HG03066 (cell line): ENCODE measurements around the gene EVX1.

Experiments used
- ATAC-seq: cut with Tn5 transposase; IDR thresholded peaks from one replicate; pipeline ENCODE4 v1.9.1; 2021; ENCODE audit warnings: low read depth; ENCODE audit not compliant: unreplicated experiment

The EVX1 gene

GRCh38 chr7:27248427-27248806, 5.8 kb downstream of the EVX1 start:
- ATAC-seq: no peak

- no peak for ATAC-seq
Measured at GRCh38 chr7:27248911-27249723, 6.5 kb downstream of the EVX1 start.

GRCh38 chr7:27249724-27250556, 7.3 kb downstream of the EVX1 start:
- ATAC-seq: no peak

- no peak for ATAC-seq
Measured at GRCh38 chr7:27250557-27251070, 8.0 kb downstream of the EVX1 start.

- no peak for ATAC-seq
Measured at GRCh38 chr7:27251136-27251651, 8.6 kb downstream of the EVX1 start.

GRCh38 chr7:27251652-27252590, 9.3 kb downstream of the EVX1 start:
- no peak for ATAC-seq

GRCh38 chr7:27254625-27255024, 12.0 kb downstream of the EVX1 start:
- ATAC-seq: no peak

- no peak for ATAC-seq
Measured at GRCh38 chr7:27260211-27260610, 17.6 kb downstream of the EVX1 start.

- no peak for ATAC-seq
Measured at GRCh38 chr7:27262121-27262520, 19.5 kb downstream of the EVX1 start.

- no peak for ATAC-seq
Measured at GRCh38 chr7:27263781-27264180, 21.2 kb downstream of the EVX1 start.

GRCh38 chr7:27269455-27269854, 26.9 kb downstream of the EVX1 start:
- no peak for ATAC-seq

- ATAC-seq: no peak
Measured at GRCh38 chr7:27271384-27271783, 28.8 kb downstream of the EVX1 start.

- ATAC-seq: no peak
Measured at GRCh38 chr7:27277628-27278027, 35.0 kb downstream of the EVX1 start.

- ATAC-seq: no peak
Measured at GRCh38 chr7:27283558-27283957, 41.0 kb downstream of the EVX1 start.

GRCh38 chr7:27295236-27295635, 52.6 kb downstream of the EVX1 start:
- no peak for ATAC-seq

GRCh38 chr7:27297356-27297755, 54.8 kb downstream of the EVX1 start:
- no peak for ATAC-seq
